Loucy (cell line): Measurements from ENCODE around the gene BMX.

Experiments used
- CTCF ChIP-seq: fragments of 200-600 bp; sonication (generic); conservative IDR thresholded peaks from 2 replicates; pipeline ENCODE4 v1.5.1; 2014; ENCODE audit warnings: mild to moderate bottlenecking, antibody characterized with exemption, low read length
- EZH2phosphoT487 ChIP-seq: fragments of 200-600 bp; IDR thresholded peaks from 2 replicates; pipeline ENCODE4 v1.6.1; 2018; ENCODE audit warnings: antibody characterized with exemption, mild to moderate bottlenecking, moderate library complexity, borderline replicate concordance

- TF ChIP-seq CTCF (no peak), EZH2phosphoT487 (no peak)
Observed at GRCh38 chrX:15465347-15465746, 35.3 kb upstream of the BMX start.
